Stimulated activated CD4-positive, alpha-beta T cell treated with anti-CD3 and anti-CD28 coated beads, Interleukin-12 subunit alpha, Interleukin-12 subunit beta, amount 100 ng/mL, for 4 hours (primary cell): Measurements from ENCODE around the gene F2RL1.
"Not testable (repeated sequence)": the region's sequence is repeated elsewhere in the genome, so short reads cannot be mapped to it uniquely, and the experiment has no call there.

Experiments used
- DNase-seq: peaks from one replicate; pipeline ENCODE4 v3.0.0-alpha.2; 2020

Gene F2RL1

GRCh38 chr5:76807296-76807695 lies 11.5 kb upstream of the F2RL1 start:
- no peak for DNase-seq

GRCh38 chr5:76808141-76808691 lies 10.6 kb upstream of the F2RL1 start:
- DNase-seq = no peak

- DNase-seq = no peak
Observed at GRCh38 chr5:76809141-76809540, 9.7 kb upstream of the F2RL1 start.

- no peak for DNase-seq
Observed at GRCh38 chr5:76810236-76810635, 8.6 kb upstream of the F2RL1 start.

GRCh38 chr5:76811214-76811613 lies 7.6 kb upstream of the F2RL1 start:
- no peak for DNase-seq

GRCh38 chr5:76812209-76812608 lies 6.6 kb upstream of the F2RL1 start:
- DNase-seq = not testable (repeated sequence)

GRCh38 chr5:76813982-76814562 lies 4.8 kb upstream of the F2RL1 start:
- no peak for DNase-seq

- DNase-seq = no peak
Observed at GRCh38 chr5:76816110-76816831, 2.6 kb upstream of the F2RL1 start.

- no peak for DNase-seq
Observed at GRCh38 chr5:76819851-76820525, 1.2 kb downstream of the F2RL1 start.

GRCh38 chr5:76820526-76820890 lies 1.7 kb downstream of the F2RL1 start:
- no peak for DNase-seq

- no peak for DNase-seq
Observed at GRCh38 chr5:76821136-76821535, 2.3 kb downstream of the F2RL1 start.

GRCh38 chr5:76822105-76822731 lies 3.4 kb downstream of the F2RL1 start:
- DNase-seq = not testable (repeated sequence)

GRCh38 chr5:76826416-76826815 lies 7.6 kb downstream of the F2RL1 start:
- not testable (repeated sequence) for DNase-seq

- no peak for DNase-seq
Observed at GRCh38 chr5:76831110-76831452, 12.3 kb downstream of the F2RL1 start.

- DNase-seq = no peak
Observed at GRCh38 chr5:76836181-76836580, 17.4 kb downstream of the F2RL1 start.

GRCh38 chr5:76836585-76836984 lies 17.8 kb downstream of the F2RL1 start:
- no peak for DNase-seq

- DNase-seq = no peak
Observed at GRCh38 chr5:76838481-76839261, 19.8 kb downstream of the F2RL1 start.

GRCh38 chr5:76841361-76841760 lies 22.5 kb downstream of the F2RL1 start:
- DNase-seq = no peak

- DNase-seq = no peak
Observed at GRCh38 chr5:76845890-76846289, 27.1 kb downstream of the F2RL1 start.

GRCh38 chr5:76849419-76850291 lies 30.8 kb downstream of the F2RL1 start, which contains the start of gene S100Z:
S100Z (plus strand) TSS chr5:76850014; CDS start chr5:76875360, 25,346 bp downstream.
- peak; percentile 19 for DNase-seq

- DNase-seq = no peak
Observed at GRCh38 chr5:76850543-76851145, 31.8 kb downstream of the F2RL1 start.
